Measurements from ENCODE around the gene NTRK2. TPM values are rescaled to one million over a fixed set of nuclear protein-coding genes. Genes with fewer than 3 reads are reported as not detected.

NTRK2 gene
- total RNA-seq, 6 experiments from 2014 or later: 0.11 to 0.83 (median 0.25) TPM

DNA sequence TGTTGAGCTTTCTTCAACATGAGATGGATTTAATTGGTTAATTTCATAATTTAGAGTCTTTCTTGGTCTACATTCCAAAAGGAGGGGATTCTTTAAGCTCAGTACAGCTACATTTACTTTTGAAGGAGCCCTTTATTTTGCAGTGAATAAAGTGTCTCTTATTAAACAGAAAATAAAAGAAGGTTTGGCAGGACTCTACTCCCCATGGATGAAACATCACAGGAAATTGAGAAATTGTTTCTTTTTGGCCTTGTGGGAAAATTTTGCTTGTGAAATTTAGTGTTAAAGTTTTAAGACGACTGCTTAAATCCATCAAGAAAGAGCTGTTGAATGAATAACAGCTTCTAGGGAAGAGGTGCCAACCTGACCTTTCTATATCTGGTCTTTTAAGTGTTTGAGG, 187.7 kb downstream of the NTRK2 start:
- no peak for DNase-seq
- H3K27me3 Mint-ChIP-seq (ENCODE audit: insufficient read depth): no peaks in the 10 kb centered on the region
- TF ChIP-seq, protein P1, sequence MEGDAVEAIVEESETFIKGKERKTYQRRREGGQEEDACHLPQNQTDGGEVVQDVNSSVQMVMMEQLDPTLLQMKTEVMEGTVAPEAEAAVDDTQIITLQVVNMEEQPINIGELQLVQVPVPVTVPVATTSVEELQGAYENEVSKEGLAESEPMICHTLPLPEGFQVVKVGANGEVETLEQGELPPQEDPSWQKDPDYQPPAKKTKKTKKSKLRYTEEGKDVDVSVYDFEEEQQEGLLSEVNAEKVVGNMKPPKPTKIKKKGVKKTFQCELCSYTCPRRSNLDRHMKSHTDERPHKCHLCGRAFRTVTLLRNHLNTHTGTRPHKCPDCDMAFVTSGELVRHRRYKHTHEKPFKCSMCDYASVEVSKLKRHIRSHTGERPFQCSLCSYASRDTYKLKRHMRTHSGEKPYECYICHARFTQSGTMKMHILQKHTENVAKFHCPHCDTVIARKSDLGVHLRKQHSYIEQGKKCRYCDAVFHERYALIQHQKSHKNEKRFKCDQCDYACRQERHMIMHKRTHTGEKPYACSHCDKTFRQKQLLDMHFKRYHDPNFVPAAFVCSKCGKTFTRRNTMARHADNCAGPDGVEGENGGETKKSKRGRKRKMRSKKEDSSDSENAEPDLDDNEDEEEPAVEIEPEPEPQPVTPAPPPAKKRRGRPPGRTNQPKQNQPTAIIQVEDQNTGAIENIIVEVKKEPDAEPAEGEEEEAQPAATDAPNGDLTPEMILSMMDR (IDR thresholded peaks at IDR 0.05): no peak
- H3K27ac Mint-ChIP-seq: no peak overlapping the region
- H3K9me3 Mint-ChIP-seq: peaks cover 13% of the 10 kb centered on the region; the same call in 1 of the 2 replicates
- no peaks in the 10 kb centered on the region; the same call in 1 of the 2 replicates for H3K36me3 Mint-ChIP-seq (ENCODE audit: low read depth)
- H3K4me1 Mint-ChIP-seq (ENCODE audit: low read depth): peaks cover 8% of the 10 kb centered on the region; the same call in 1 of the 2 replicates
- H3K4me3 Mint-ChIP-seq: no peak overlapping the region

DNA sequence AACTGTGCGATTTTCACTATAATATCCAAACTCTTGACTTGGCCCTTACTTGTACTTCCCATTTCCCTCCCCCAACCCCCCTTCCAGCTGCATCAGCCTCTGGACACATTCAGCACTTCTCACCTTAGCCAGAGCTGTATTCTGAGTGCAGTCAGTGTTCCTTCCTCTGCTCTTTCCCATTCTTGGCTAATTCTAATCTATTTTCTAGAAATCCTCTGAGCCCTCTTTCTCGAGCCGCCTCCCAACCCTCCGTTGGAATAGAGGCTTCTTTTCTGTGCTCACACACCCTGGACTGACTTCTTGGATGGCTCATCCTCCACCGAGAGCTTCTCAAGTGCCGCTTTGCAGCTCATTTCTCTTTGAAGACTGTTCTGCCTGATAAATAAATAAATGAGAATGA, 188.8 kb downstream of the NTRK2 start:
- Mint-ChIP-seq H3K27ac (no peak overlapping the region), H3K4me3 (no peak overlapping the region), H3K36me3 (ENCODE audit: low read depth) (no peaks in the 10 kb centered on the region; the same call in 1 of the 2 replicates), H3K9me3 (peaks cover 13% of the 10 kb centered on the region; the same call in 1 of the 2 replicates), H3K27me3 (ENCODE audit: insufficient read depth) (no peaks in the 10 kb centered on the region), H3K4me1 (ENCODE audit: low read depth) (peaks cover 14% of the 10 kb centered on the region; the same call in 1 of the 2 replicates)
- no peak for DNase-seq
- TF ChIP-seq, protein P1 (IDR thresholded peaks at IDR 0.05): no peak

DNA sequence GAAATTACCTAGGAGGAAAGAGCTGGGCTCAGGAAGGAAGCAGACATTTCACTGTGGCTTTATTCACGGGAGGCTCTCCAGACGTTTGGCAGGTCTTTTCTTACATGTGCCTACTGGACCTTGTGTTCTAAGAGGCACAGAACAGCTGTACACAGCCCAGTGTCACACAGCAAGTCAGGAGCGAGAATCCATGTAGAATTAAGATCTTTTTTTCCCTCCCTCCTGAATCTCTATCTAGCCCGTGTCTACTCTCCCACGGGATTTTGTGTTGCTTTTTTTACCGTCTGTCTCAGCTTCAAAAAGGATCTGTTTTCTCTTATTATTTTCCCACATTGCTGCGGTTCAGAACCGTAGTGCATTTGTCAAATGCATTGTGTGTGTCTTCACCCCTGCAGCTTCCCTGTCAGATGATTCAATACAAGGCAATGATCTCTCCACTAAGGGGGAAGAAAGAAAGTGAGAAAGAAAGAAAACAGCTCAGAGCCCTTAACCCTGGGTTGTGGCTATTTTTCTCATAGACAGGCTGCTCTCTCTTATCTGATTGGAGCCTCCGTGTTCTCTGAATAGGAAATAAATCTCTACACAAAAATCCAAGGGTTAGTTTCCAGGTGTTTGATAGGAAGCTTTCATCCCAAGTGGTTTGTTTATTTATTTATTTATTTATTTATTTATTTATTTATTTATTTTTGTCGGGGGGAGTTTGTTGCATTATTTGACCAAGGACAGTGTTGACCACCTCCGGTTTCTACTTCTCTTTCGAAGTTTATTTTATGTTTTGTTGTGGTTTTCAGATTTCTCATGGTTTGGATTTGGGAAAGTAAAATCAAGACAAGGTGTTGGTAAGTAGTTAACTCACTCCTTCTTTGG, 191.0 kb downstream of the NTRK2 start:
- Mint-ChIP-seq H3K4me3 (no peak overlapping the region), H3K27me3 (ENCODE audit: insufficient read depth) (no peaks in the 10 kb centered on the region), H3K36me3 (ENCODE audit: low read depth) (no peaks in the 10 kb centered on the region), H3K27ac (no peak overlapping the region), H3K4me1 (ENCODE audit: low read depth) (peaks cover 14% of the 10 kb centered on the region; the same call in 1 of the 2 replicates), H3K9me3 (peaks cover 8% of the 10 kb centered on the region; the same call in 1 of the 2 replicates)
- TF ChIP-seq, protein P1 (IDR thresholded peaks at IDR 0.05): no peak
- no peak for DNase-seq

DNA sequence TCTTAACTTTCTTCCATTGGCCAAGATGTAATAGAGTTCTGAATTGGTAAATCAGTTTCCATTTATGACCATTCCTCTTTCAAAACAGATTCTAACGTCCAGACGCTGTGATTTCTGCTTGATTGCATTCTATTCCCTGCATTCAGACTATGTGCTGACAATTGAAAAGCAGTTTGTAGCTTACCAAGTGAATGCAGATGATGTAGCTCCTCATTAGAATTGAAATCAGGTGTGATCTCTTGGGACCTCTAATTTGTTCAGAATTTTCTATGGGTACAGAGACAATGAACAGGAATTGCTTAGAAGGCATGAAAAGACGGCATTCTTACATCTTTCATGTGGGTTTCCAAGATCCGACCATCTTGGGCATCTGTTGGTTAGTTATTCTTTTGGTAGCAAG, 191.9 kb downstream of the NTRK2 start:
- no peaks in the 10 kb centered on the region for H3K27me3 Mint-ChIP-seq (ENCODE audit: insufficient read depth)
- TF ChIP-seq, protein P1 (IDR thresholded peaks at IDR 0.05): no peak
- H3K27ac Mint-ChIP-seq: no peak overlapping the region

DNA sequence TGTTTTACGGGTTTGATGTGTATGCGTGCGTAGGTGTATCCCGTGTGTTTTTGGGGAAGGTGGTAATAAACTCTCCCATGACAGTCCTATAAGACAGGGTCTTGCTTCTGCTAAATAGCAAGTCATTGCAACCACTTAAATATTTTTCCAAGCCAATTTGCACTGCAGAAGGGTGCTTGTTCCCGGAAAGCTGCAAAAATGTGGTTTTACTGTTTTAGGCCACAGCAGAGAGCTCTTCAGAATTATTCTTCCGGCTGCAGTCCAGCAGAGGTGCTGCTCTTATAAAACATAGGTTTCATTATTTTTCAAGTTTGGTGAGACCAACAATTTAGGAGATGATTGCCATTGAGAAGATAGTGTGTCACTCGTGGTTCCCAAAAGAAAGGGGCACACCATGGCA, 192.8 kb downstream of the NTRK2 start:
- Mint-ChIP-seq H3K9me3 (peaks cover 8% of the 10 kb centered on the region; the same call in 1 of the 2 replicates), H3K4me1 (ENCODE audit: low read depth) (peaks cover 6% of the 10 kb centered on the region; the same call in 1 of the 2 replicates), H3K36me3 (ENCODE audit: low read depth) (no peaks in the 10 kb centered on the region), H3K4me3 (no peak overlapping the region), H3K27me3 (ENCODE audit: insufficient read depth) (no peaks in the 10 kb centered on the region), H3K27ac (no peak overlapping the region; the same call in 1 of the 2 replicates)
- no peak for DNase-seq
- TF ChIP-seq, protein P1 (IDR thresholded peaks at IDR 0.05): no peak

More for the DNA sequence above, 191.9 kb downstream of the NTRK2 start:
- H3K36me3 Mint-ChIP-seq (ENCODE audit: low read depth): no peaks in the 10 kb centered on the region
- H3K4me1 Mint-ChIP-seq (ENCODE audit: low read depth): peaks cover 6% of the 10 kb centered on the region; the same call in 1 of the 2 replicates
- no peak for DNase-seq
- H3K4me3 Mint-ChIP-seq: no peak overlapping the region
- H3K9me3 Mint-ChIP-seq: peaks cover 8% of the 10 kb centered on the region; the same call in 1 of the 2 replicates

Measured in HFFc6 (cell line).